C4-2B (cell line): ENCODE results near the gene CCNT2.

Experiments used
- CTCF ChIP-seq: fragments of 450-650 bp; conservative IDR thresholded peaks from 2 replicates; pipeline ENCODE4 v1.5.1; 2017; ENCODE audit warnings: mild to moderate bottlenecking
- ZFX ChIP-seq: fragments of 450-650 bp; IDR thresholded peaks from 2 replicates; pipeline ENCODE4 v1.6.1; 2017

GRCh38 chr2:134975281-134976009 lies 56.8 kb downstream of the CCNT2 start:
- TF ChIP-seq CTCF (no peak), ZFX (no peak)
